ENCODE results near the gene FAM43B.

Gene FAM43B

DNA sequence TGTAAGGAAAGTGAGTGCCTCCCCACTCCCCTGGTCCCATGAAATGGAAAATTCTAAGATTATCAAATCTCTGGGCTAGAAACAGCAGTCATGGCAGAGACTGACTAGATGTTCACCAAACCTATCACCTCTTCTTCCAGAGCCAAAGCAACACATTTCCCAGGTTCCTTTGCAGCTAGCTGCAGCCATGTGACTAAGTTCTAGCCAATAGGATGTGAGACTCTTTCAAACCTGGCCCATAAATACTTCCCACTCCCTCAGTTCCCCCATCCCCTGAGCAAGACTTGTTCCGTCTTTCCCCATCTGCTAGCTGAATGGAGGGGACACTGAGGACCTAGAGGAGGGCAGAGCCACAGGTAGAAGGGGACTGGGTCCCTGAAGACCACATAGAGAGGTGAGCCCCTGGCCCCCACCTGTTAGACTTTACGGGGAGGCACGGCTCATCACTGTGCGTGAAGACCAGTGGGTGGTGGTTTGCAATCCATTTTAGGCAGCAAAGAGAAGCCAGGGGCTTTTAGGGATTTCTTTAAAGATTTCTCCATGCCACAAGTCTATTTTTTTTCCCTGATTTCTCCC is 17.2 kb downstream of the FAM43B start:
- intact Hi-C loops (cut with DNase I; ENCODE audit: low total_unique reads), result no loop called here
- H3K36me3 ChIP-seq, result no peaks in the 10 kb centered on the region
- TF ChIP-seq, protein P1, sequence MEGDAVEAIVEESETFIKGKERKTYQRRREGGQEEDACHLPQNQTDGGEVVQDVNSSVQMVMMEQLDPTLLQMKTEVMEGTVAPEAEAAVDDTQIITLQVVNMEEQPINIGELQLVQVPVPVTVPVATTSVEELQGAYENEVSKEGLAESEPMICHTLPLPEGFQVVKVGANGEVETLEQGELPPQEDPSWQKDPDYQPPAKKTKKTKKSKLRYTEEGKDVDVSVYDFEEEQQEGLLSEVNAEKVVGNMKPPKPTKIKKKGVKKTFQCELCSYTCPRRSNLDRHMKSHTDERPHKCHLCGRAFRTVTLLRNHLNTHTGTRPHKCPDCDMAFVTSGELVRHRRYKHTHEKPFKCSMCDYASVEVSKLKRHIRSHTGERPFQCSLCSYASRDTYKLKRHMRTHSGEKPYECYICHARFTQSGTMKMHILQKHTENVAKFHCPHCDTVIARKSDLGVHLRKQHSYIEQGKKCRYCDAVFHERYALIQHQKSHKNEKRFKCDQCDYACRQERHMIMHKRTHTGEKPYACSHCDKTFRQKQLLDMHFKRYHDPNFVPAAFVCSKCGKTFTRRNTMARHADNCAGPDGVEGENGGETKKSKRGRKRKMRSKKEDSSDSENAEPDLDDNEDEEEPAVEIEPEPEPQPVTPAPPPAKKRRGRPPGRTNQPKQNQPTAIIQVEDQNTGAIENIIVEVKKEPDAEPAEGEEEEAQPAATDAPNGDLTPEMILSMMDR (IDR thresholded peaks at IDR 0.05), result no peak
- DNase-seq, result no peak
- H3K27ac ChIP-seq, result no peak overlapping the region
- no peaks in the 10 kb centered on the region for H3K4me1 ChIP-seq
- peaks cover 0 to 24% of the 10 kb centered on the region in 2 donors for H3K27me3 ChIP-seq
- peaks cover 0 to 13% (median 7%) of the 10 kb centered on the region in 3 donors for H3K9me3 ChIP-seq
- no peak overlapping the region for H3K4me3 ChIP-seq

DNA sequence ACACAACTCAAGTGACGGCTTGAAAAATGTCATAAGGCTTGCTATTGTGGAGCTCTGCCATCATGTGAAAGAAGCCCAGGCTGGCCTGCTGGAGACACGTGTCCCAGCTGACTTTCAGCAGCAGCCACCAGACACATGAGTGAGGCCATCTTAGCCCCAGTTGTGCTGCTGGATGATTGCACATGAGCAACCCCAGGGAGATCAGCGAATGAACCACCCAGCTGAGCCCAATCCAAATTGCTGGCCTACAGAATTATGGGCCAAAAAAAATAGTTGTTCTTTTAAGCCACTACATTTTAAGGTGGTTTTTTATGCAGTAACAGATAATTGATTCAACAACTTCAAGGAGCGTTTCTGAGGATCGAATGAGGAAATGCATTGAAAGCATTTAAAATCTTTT is 19.1 kb downstream of the FAM43B start:
- Histone ChIP-seq H3K27ac (no peak overlapping the region), H3K9me3 (peaks cover 0 to 13% (median 7%) of the 10 kb centered on the region in 3 donors), H3K36me3 (no peaks in the 10 kb centered on the region), H3K4me1 (no peaks in the 10 kb centered on the region), H3K27me3 (peaks cover 0 to 36% of the 10 kb centered on the region in 2 donors), H3K4me3 (no peak overlapping the region)
- no peak for DNase-seq
- intact Hi-C loops (cut with DNase I; ENCODE audit: low total_unique reads), result no loop called here
- TF ChIP-seq, protein P1 (IDR thresholded peaks at IDR 0.05), result no peak

DNA sequence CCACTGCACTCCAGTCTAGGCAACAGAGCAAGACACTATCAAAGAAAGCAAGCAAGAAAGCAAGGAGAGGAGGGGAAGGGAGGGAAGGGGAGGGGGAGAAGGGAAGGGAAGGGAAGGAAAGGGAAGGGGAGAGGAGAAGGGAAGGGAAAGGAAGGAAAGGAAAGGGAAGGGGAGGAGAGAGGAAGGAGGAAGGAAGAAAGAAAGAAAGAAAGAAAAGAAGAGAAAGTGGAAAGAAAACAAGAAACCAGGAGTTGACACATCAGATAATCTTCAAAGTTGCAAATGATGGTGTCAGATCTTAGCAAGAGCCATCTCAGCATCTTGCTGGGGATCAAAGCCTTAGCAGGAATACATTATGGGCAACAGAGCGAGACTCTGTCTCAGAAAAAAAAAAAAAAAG is 21.6 kb downstream of the FAM43B start:
- TF ChIP-seq, protein P1 (IDR thresholded peaks at IDR 0.05), result no peak
- Histone ChIP-seq H3K4me3 (no peak overlapping the region), H3K27ac (no peak overlapping the region), H3K4me1 (no peaks in the 10 kb centered on the region), H3K9me3 (peaks cover 0 to 13% (median 7%) of the 10 kb centered on the region in 3 donors), H3K36me3 (no peaks in the 10 kb centered on the region), H3K27me3 (peaks cover 0 to 38% of the 10 kb centered on the region in 2 donors)
- intact Hi-C loops (cut with DNase I; ENCODE audit: low total_unique reads), result no loop called here
- DNase-seq, result no peak

DNA sequence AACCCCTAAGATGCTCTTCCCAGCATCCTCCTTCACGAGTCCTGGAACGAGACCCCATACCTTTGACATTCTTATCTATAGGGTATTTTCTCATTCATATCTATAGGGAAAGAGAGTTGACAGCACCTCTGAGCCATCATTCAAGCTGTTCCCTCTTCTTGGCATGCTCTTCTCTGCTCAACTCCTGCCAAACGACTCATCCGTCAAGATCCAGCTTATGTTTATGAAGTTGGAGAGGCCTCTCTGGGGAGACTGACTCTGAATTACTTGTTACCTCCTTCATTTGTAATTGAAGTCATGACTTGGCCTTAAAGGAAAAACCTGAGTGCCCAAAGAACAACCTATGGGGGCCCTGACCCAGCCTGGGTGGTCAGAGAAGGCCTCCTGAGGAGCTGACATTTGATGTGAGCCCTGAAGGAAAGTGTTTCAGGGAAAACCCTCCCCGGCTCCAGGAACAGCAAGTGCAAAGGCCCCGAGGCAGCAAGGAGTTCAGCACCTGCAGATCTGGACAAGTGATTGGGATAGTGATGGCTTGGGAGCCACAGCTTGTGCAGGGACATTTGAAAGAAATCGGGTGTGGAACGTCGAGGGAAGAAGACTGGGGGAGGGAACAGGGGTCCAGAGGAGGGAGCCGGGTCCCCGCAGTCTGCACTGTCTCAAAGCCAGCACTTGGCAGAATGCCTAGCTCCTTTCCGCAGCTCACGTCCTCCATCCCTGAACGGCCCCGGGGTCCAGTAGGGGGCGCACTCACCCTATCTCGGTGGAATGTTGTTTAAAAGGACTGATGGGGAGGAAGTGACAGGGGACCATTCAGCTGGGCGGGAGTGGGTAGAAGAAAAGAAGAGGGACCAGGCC is 22.5 kb downstream of the FAM43B start:
- peak; percentile 79 to 80 for DNase-seq
- TF ChIP-seq, protein P1 (IDR thresholded peaks at IDR 0.05), result peak; percentile 30 to 32
- Histone ChIP-seq H3K4me3 (no peak overlapping the region), H3K36me3 (no peaks in the 10 kb centered on the region), H3K27me3 (peaks cover 0 to 31% of the 10 kb centered on the region in 2 donors), H3K27ac (no peak overlapping the region), H3K9me3 (peaks cover 0 to 13% (median 7%) of the 10 kb centered on the region in 3 donors), H3K4me1 (no peaks in the 10 kb centered on the region)
- intact Hi-C loops (cut with DNase I; ENCODE audit: low total_unique reads), result no loop called here

DNA sequence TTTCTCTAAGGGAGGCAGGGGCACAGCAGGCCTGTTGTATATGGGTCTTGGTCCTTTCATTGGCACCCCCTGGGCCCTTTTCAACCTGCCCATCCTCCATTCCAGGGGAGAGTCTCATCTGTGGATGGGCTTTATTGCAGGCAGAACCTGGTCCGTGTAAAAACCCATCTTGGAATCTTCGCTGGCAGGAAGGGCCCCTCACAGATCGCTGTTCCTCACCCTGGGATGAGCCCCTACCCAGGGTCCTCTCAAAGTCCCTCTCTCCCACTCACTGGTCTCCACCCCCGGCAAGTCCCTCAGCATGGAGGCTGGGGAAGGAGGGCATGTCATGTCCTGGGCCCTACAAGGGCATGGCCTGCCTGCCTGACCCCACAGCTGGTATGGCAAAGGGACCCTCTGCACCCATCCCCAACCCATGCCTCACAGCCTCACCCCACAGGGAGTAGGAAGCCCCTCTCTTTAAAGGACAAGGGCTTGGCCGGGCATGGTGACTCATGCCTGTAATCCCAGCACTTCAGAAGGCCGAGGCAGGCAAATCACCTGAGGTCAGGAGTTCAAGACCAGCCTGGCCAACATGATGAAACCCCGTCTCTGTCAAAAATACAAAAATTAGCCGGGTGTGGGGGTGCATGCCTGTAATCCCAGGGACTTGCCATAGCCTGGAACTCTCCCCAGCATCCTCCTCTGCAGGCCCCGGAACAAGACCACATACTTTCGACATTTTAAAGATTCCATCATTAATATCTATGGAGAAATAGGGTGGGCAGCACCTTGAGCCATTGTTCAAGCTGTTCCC is 23.4 kb downstream of the FAM43B start:
- peaks cover 0 to 27% of the 10 kb centered on the region in 2 donors for H3K27me3 ChIP-seq
- H3K36me3 ChIP-seq, result no peaks in the 10 kb centered on the region
- intact Hi-C loops (cut with DNase I; ENCODE audit: low total_unique reads), result no loop called here
- DNase-seq, result no peak
- peaks cover 0 to 13% (median 7%) of the 10 kb centered on the region in 3 donors for H3K9me3 ChIP-seq
- no peak overlapping the region for H3K4me3 ChIP-seq
- no peaks in the 10 kb centered on the region for H3K4me1 ChIP-seq
- TF ChIP-seq, protein P1 (IDR thresholded peaks at IDR 0.05), result peak in 1 of 2 experiments; percentile 1
- no peak overlapping the region for H3K27ac ChIP-seq

Measured in tibial artery (tissue), 4 donors.